ENCODE results near the gene NPIPB8. TPM values are rescaled to one million over a fixed set of nuclear protein-coding genes. Genes with fewer than 3 reads are reported as not detected.
"Not testable (repeated sequence)": the region's sequence is repeated elsewhere in the genome, so short reads cannot be mapped to it uniquely, and the experiment has no call there.

The NPIPB8 gene
- total RNA-seq, 1 donor from 2014 or later = 0.11 TPM

DNA sequence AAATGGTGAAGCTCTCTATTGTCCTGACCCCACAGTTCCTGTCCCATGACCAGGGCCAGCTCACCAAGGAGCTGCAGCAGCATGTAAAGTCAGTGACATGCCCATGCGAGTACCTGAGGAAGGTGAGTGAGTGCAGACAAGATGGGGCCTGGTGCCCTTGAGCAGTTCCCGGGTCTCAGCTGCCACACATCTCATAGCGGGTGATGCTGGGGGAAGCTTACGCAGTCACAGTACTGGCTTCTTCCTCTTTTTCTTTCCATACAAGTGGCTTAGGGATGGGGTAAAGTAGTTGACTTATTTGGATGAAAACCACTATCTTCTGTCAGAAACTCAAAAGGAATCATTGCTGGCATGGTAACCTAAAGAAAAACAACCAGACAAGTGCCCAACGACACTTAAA lies 494 bp downstream of the NPIPB8 start:
- ATAC-seq (ENCODE audit: low read depth); H3K36me3 Mint-ChIP-seq (ENCODE audit: low read depth); H3K27ac Mint-ChIP-seq; POLR2A ChIA-PET; intact Hi-C loops (cut with micrococcal nuclease); H3K4me1 Mint-ChIP-seq; DNase-seq; H3K4me3 Mint-ChIP-seq; H3K27me3 Mint-ChIP-seq; H3K9me3 Mint-ChIP-seq; CTCF ChIA-PET: not testable (repeated sequence)

DNA sequence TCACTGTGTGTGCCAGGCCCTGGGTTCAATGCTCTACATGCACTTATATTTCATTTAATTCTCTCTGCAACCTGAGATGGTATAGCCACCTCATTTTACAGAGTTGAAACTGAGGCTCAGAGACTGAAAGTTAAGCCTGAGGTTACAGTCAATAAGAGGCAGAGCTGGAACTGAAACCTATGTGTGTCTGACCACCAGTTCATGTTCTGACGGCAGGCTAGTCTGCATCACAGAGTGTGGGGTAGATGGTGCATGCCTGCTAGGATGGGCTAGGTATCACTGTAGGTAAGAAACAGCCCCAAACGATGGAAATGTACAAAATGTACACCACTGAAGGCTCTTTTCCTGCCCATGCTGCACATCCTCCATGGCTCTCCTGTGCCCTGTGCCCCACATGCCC lies 2.1 kb downstream of the NPIPB8 start:
- H3K4me1 Mint-ChIP-seq; H3K27me3 Mint-ChIP-seq; H3K4me3 Mint-ChIP-seq; CTCF ChIA-PET; H3K27ac Mint-ChIP-seq; ATAC-seq (ENCODE audit: low read depth); DNase-seq; H3K36me3 Mint-ChIP-seq (ENCODE audit: low read depth); H3K9me3 Mint-ChIP-seq; intact Hi-C loops (cut with micrococcal nuclease): not testable (repeated sequence)
- POLR2A ChIA-PET = interaction anchor here (0.6 kb wide), 1 partner anchor 86 kb away, joined by 4 read pairs; no protein-coding TSS in a partner anchor

DNA sequence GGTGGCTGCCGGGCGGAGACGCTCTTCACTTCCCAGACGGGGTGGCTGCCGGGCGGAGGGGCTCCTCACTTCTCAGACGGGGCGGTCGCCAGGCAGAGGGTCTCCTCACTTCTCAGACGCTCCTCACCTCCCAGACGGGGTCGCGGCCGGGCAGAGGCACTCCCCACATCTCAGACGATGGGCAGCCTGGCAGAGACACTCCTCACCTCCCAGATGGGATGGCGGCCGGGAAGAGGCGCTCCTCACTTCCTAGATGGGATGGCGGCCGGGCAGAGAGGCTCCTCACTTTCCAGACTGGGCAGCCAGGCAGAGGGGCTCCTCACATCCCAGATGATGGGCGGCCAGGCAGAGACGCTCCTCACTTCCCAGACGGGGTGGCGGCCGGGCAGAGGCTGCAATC lies 28.4 kb downstream of the NPIPB8 start:
- H3K36me3 Mint-ChIP-seq (ENCODE audit: low read depth); DNase-seq; H3K27me3 Mint-ChIP-seq; intact Hi-C loops (cut with micrococcal nuclease); H3K4me3 Mint-ChIP-seq; ATAC-seq (ENCODE audit: low read depth); POLR2A ChIA-PET; H3K4me1 Mint-ChIP-seq; H3K27ac Mint-ChIP-seq; CTCF ChIA-PET; H3K9me3 Mint-ChIP-seq: not testable (repeated sequence)

DNA sequence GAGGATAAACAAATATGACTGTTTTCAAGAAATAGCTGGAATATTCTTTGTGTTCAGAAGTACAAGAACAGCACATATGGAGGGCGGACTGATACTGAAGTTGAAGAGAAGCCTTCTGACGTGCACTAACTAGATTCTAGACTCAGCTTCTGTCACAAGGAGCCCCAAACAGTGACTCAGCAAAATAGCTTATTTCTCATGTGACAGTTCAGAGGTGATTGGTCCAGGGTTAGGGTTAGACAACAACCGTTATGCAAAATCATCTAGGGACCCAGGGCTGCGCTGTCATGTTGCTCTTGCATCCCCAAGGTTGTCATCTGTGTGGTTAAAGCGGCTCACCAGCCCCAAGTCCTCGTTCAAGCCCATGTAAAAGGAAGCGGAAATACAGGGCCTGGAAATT lies 29.6 kb downstream of the NPIPB8 start:
- intact Hi-C loops (cut with micrococcal nuclease); ATAC-seq (ENCODE audit: low read depth); H3K36me3 Mint-ChIP-seq (ENCODE audit: low read depth); H3K27ac Mint-ChIP-seq; DNase-seq; H3K4me3 Mint-ChIP-seq; H3K4me1 Mint-ChIP-seq; POLR2A ChIA-PET; H3K9me3 Mint-ChIP-seq; CTCF ChIA-PET; H3K27me3 Mint-ChIP-seq: not testable (repeated sequence)

DNA sequence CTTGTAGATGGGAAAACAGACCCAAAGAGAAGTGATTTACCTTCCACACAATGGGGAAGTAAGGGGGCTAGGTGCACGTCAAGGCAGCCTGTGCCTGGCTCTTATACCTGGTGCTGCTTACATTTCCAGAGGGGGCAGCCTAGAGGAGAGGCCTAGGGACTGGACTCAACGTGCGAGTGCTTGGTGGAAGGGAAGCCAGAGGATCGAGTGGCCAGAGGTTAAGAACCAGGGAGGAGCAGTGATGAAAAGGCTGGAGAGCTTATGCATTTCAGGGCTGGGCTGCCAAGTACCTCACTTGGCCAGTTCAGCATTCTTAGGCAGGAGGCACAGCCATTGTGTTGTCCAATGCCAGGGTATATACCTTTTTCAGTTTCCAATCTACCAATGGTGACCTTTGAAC lies 30.3 kb downstream of the NPIPB8 start:
- DNase-seq; CTCF ChIA-PET; H3K9me3 Mint-ChIP-seq; intact Hi-C loops (cut with micrococcal nuclease); H3K4me1 Mint-ChIP-seq; H3K4me3 Mint-ChIP-seq; POLR2A ChIA-PET; H3K27ac Mint-ChIP-seq; ATAC-seq (ENCODE audit: low read depth); H3K27me3 Mint-ChIP-seq; H3K36me3 Mint-ChIP-seq (ENCODE audit: low read depth): not testable (repeated sequence)

DNA sequence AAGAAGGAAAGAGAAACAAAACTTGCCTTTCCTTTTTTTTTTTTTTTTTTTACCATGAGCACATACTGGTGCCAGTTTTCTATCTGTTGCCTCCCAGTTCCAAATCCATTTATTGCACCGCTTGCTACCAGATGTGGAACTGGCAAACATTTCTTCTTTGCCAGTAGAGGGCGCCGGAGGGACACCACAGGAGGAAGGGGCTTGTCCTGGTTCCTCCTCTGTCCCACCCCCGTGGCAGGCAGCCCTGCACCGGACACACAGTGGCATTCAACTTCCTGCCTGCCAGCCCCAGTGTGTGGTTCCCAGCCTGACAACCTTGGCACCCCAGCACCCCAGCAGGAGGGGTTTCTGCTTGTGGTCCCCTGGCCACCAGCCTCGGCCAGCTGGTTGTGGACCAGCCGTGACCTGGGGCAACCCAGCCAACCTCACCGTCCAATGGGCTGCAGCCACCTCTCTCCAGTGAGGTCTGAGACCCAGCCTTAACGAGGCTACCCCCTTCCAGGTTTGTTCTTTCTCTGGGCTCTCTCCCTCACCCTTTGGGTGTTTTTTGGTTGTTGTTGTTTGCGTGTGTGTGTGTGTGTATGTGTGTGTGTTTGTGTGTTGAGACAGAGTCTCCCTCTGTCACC lies 50.6 kb downstream of the NPIPB8 start:
- H3K4me3 Mint-ChIP-seq; CTCF ChIA-PET; H3K9me3 Mint-ChIP-seq; H3K4me1 Mint-ChIP-seq; DNase-seq; H3K27me3 Mint-ChIP-seq; H3K27ac Mint-ChIP-seq; POLR2A ChIA-PET; intact Hi-C loops (cut with micrococcal nuclease); H3K36me3 Mint-ChIP-seq (ENCODE audit: low read depth): not testable (repeated sequence)
- ATAC-seq (ENCODE audit: low read depth) = peak; percentile 97

DNA sequence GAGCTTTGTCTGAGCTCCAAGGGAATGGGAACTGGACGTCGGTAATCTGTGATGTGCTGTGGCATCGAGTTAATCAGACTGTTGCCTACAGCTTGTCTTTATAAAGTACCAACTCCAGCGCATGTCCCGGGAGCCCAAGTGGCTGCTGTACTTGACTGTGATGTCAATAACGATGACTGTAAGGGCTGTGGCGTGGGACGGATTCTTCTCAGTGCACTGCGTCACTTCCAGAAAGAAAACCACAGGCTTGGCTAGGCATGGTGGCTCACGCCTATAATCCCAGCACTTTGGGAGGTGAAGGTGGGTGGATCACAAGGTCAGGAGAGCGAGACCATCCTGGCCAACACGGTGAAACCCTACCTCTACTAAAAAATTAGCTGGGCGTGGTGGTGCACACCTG lies 51.6 kb downstream of the NPIPB8 start:
- DNase-seq; H3K4me3 Mint-ChIP-seq; H3K4me1 Mint-ChIP-seq; H3K27ac Mint-ChIP-seq; CTCF ChIA-PET; H3K9me3 Mint-ChIP-seq; intact Hi-C loops (cut with micrococcal nuclease); ATAC-seq (ENCODE audit: low read depth); H3K27me3 Mint-ChIP-seq; H3K36me3 Mint-ChIP-seq (ENCODE audit: low read depth); POLR2A ChIA-PET: not testable (repeated sequence)

DNA sequence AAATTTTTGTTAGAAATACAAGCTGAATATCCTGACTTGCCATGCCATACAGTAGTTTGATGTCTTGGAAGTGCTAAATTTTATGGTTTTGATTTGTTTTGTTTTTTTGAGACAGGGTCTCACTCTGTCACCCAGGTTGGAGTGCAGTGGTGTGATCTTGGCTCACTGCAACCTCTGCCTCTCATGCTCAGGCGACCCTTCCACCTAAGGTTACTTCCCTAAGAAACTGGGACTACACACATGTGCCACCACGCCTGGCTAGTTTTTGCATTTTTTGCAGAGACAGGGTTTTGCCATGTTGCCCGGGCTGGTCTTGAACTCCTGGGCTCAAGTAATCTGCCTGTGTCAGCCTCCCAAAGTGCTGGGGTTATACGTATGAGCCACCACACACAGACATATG lies 53.9 kb downstream of the NPIPB8 start:
- H3K27ac Mint-ChIP-seq; CTCF ChIA-PET; H3K4me1 Mint-ChIP-seq; ATAC-seq (ENCODE audit: low read depth); H3K27me3 Mint-ChIP-seq; H3K4me3 Mint-ChIP-seq; DNase-seq; H3K36me3 Mint-ChIP-seq (ENCODE audit: low read depth); POLR2A ChIA-PET; H3K9me3 Mint-ChIP-seq; intact Hi-C loops (cut with micrococcal nuclease): not testable (repeated sequence)

DNA sequence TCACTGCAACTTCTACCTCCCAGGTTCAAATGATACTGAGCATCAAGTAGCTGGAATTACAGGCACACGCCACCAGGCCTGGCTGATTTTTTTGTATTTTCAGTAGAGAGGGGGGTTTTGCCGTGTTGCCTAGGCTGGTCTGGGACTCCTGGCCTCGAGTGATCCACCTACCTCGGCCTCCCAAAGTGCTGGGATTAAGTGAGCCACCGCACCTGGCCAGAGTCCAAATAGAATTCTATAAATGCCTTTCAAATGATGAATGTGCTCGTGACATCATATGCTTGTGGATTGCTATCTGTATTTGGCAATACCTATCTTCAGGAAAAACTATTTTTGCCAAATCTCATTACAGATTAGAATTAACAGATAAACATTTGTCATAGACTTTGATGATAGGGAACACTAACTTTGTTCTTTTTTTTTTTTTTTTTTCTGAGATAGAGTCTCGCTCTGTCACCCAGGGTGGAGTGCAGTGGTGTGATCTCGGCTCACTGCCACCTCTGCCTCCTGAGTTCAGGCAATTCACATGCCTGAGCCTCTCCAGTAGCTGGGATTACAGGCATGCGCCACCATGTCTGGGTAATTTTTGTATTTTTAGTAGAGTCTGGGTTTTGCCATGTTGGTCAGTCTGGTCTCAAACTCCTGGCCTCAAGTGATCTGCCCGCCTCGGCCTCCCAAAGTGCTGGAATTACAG lies 55.5 kb downstream of the NPIPB8 start:
- H3K27ac Mint-ChIP-seq; H3K9me3 Mint-ChIP-seq; POLR2A ChIA-PET; H3K4me1 Mint-ChIP-seq; intact Hi-C loops (cut with micrococcal nuclease); H3K36me3 Mint-ChIP-seq (ENCODE audit: low read depth); CTCF ChIA-PET; ATAC-seq (ENCODE audit: low read depth); H3K4me3 Mint-ChIP-seq; H3K27me3 Mint-ChIP-seq; DNase-seq: not testable (repeated sequence)

DNA sequence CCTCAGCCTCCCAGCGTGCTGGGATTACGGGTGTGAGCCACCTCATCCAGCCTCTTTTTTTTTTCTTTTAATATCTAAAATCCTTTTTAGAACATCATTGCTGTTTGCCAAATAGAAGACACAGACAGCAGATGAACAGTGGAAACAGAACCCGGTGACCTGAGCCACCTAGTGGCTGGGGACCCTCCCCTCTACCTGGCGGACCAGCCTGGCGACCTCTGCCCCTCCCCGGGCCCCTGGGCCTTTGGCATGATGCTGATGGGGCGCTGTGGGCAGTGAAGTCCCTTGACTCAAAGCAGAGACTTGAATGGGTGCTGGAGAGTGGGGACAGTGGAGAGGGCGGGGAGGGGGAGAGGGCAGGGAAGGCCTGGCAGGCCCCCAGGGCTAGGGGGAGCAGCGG lies 61.9 kb downstream of the NPIPB8 start:
- H3K27ac Mint-ChIP-seq; CTCF ChIA-PET; H3K4me3 Mint-ChIP-seq; DNase-seq; H3K27me3 Mint-ChIP-seq; H3K36me3 Mint-ChIP-seq (ENCODE audit: low read depth); intact Hi-C loops (cut with micrococcal nuclease); H3K4me1 Mint-ChIP-seq; H3K9me3 Mint-ChIP-seq; POLR2A ChIA-PET; ATAC-seq (ENCODE audit: low read depth): not testable (repeated sequence)

DNA sequence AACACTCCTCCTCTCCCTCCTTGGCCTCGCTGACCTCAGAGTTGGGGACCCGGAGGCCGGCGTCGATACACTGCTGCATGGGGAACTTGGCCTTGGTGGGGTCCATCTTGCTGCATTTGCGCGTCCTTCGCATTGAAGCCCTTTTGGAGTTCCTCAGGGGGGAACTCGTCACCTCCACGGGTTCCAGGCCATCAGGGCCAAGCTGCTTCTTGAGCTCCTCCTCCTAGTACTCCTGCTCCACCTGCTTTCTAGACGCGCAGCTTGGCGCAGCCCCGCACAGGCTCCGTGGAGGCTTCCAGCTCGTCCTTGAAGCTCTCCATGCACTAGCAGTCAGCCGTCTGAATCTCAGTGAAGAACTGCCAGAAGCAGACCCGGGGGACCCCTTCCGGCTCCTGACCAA lies 62.5 kb downstream of the NPIPB8 start:
- POLR2A ChIA-PET; H3K27me3 Mint-ChIP-seq; CTCF ChIA-PET; DNase-seq; intact Hi-C loops (cut with micrococcal nuclease); H3K9me3 Mint-ChIP-seq; H3K27ac Mint-ChIP-seq; H3K36me3 Mint-ChIP-seq (ENCODE audit: low read depth); H3K4me1 Mint-ChIP-seq; H3K4me3 Mint-ChIP-seq; ATAC-seq (ENCODE audit: low read depth): not testable (repeated sequence)

DNA sequence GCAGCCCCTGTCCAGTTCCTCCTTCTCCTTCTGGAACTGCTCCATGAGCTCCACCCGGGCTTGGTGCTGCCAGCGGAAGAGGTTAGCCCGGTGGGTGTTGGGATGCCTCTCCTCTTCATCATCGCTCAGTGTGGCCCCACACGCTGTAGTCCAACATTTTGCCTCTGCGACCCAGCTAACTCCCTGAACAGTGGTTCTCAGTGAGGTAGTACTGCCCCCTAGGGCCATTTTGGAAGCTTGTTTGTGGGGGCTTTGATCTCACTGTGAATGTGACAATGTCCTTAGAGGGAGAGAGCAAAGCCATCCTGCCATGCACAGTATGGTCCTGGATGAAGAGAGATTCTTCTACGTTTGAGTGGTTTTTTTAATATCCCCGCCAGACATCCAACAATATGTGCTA lies 63.5 kb downstream of the NPIPB8 start:
- H3K36me3 Mint-ChIP-seq (ENCODE audit: low read depth); intact Hi-C loops (cut with micrococcal nuclease); H3K4me1 Mint-ChIP-seq: not testable (repeated sequence)

DNA sequence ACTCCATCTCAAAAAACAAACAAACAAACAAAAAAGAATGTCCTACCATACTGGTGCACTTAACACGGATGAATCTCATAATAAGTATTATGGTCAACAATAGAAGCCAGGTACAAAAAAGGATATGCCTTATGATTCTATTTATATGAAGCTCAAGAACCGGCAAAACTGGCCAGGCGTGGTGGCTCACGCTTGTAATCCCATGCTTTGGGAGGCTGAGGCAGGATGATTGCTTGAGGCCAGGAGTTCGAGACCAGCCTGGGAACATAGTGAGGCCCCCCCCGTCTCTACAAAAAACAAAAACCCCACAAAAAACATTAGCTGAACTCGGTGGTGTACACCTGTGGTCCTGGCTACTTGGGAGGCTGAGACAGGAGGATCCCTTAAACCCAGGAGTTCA lies 66.4 kb downstream of the NPIPB8 start:
- ATAC-seq (ENCODE audit: low read depth); intact Hi-C loops (cut with micrococcal nuclease); H3K4me1 Mint-ChIP-seq; H3K27me3 Mint-ChIP-seq; H3K9me3 Mint-ChIP-seq; H3K36me3 Mint-ChIP-seq (ENCODE audit: low read depth); CTCF ChIA-PET; H3K4me3 Mint-ChIP-seq; H3K27ac Mint-ChIP-seq; DNase-seq; POLR2A ChIA-PET: not testable (repeated sequence)

More for the DNA sequence above, 63.5 kb downstream of the NPIPB8 start:
- ATAC-seq (ENCODE audit: low read depth); H3K27me3 Mint-ChIP-seq; DNase-seq; H3K27ac Mint-ChIP-seq; H3K4me3 Mint-ChIP-seq; CTCF ChIA-PET; H3K9me3 Mint-ChIP-seq; POLR2A ChIA-PET: not testable (repeated sequence)

All from activated B cell treated with CpG ODN at 0.5 μM for 24 hours (primary cell).